Medulla oblongata (tissue), 1 donor: ENCODE results near the gene RBM6.

Experiments used
- DNase-seq: peaks from one replicate; pipeline ENCODE4 v3.0.0-alpha.2; 2015; ENCODE audit errors: extremely low spot score

The RBM6 gene

DNA sequence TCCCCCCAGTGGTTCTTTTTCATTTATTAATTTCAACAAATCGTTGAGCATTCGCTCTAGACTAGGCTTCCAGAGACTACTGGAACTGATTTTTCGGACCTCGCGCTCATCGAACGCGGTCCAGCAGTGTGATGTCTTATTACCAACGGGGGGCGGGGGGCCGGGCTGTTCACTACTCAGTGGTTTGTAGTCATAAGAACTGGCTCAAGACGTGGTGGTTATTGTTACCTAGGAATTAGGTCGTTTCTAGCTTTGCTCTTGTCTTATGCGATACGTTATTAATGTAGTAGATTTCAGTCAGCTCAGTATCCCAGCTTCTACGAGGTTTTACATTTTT lies 149.6 kb downstream of the RBM6 start:
- peak; percentile 16 for DNase-seq

DNA sequence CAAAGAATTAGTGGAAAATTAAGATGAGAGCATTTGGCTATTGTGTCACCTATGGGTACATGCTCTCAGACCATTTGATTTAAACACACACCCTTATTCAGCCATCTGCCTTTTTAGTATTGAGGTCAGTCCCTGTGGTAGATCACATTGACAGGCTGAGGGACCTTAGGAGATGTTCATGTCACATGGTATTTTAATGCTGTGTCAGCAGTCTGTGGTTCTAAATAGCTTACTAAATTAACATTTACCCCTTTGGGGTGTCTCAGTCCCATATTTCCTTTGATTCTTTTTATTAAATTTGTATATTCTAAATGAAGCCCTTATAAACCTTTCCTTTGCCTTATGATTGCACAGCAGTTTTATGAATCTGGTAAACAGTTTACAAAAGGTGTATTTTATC lies 151.0 kb downstream of the RBM6 start:
- no peak for DNase-seq

DNA sequence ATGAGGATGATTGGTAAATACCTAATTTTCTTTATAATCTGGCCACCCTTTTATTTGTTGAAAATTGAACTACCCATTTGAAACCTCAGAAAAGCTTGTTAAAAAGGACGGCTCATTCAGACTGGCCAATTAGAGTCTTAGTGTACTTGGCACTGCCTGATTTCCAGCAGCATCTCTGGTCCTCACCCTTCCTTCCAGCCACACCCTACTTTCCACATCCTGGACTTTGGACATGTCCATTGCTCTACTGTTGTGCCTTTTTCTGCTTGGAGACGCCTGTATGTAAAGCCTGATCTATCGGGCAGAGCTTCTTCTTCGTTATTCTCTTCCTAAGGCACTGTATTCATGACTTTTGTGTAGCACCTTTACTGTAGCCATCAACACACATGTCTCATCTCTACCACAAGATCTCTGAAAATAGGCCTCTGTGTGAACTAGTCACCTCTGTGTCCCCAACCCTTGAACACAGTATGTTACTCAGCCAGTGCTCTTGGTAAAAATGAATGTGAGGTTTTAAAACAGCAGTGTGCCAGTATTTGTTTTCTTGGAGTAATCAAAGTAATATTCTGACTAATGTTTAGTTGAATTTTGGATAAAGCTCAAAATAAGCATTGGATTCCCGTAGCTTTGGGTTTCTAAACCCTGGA lies 155.5 kb downstream of the RBM6 start:
- no peak for DNase-seq

DNA sequence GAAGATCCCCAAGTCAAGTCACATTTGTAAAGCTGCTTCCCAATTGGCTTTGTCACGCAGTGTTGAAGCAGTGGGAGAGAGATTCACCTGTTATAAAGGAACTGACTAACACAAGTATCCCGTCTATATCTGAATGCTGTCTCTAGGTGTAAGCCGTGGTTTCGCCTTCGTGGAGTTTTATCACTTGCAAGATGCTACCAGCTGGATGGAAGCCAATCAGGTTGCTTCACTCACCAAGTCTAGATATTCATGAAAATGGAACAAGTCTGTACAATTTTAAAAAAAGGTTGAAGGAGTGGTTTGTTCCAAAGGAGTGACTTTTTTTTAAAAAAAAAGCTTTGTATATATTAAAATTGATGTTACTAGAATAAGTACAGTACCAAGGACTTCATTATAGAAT lies 160.4 kb downstream of the RBM6 start:
- DNase-seq: no peak

DNA sequence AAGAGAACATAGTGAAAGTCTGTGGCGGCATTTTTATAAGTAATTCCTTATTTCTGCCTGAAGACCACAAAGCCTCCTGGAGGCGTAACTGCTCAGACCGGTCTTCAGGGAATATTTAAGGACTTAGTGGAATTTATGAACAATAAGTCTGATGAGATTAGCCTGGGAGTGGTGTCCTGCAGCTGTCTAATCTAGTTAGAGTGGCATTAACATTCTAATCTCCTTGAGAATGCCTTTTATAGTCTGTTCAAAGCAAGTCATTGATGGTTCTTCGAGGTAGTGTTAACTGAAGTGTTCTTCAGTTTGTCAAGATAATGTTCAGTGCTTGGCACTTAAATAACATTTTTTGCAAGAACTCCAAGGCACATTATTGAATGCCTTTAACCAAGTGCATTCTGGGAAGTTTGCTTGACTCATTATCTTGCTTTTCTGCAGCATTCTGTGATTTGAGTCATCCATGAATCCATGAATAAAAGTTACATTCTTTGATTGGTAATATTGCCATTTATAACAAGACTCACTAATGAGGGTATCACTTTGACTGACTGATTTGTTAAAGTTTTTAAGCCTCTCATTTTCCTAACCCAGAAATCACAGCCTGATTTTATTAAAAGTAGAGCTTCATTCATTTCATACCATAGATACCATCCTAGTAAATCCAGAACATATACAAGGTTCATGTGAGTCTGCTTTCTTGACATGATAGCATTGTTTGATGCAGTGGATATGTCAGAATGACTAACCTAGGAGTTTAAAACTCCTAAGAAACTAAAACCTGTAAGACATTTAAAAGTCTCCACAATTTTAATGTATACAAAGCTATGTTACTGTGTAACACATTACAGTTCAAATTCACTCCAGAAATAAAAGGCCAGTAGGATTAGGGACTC lies 161.3 kb downstream of the RBM6 start:
- no peak for DNase-seq

DNA sequence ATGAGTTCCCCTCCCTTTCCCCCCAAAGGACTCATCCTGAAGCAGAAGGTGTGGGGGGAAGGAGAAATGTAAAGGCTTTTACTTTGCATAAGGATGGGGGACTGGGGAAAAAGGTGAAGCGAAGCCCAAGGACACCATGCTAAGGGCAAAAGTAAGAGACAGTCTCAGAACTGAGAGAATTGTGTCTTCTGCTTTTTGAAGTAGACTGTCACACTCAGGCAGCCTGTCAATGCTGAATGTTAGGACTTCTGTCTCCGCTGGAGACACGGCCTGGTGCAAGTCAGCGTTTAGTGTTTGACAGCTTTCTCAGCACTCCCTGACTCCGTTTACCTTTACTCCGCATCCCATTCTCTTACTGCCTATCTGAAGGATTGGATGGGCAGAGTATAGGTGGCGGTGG lies 162.6 kb downstream of the RBM6 start:
- DNase-seq: no peak

DNA sequence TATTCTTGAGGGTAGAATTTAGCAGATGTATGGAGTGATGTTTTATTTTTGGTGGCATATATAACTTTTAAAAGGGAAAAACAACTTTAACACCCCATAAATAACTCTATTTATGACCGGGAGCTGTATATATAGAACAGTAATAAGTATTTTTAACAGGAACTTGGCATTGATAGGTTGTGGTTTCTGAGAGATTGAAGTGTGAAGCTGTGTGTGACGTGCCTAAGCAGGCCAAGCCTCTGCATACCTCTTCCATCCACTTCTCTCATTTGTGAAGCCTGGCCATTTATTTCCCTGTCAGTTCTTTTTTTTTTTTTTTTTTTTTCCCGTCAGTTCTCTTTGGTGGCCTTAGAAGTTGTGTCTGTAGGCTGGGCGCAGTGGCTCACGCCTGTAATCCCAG lies 171.8 kb downstream of the RBM6 start:
- DNase-seq: no peak

DNA sequence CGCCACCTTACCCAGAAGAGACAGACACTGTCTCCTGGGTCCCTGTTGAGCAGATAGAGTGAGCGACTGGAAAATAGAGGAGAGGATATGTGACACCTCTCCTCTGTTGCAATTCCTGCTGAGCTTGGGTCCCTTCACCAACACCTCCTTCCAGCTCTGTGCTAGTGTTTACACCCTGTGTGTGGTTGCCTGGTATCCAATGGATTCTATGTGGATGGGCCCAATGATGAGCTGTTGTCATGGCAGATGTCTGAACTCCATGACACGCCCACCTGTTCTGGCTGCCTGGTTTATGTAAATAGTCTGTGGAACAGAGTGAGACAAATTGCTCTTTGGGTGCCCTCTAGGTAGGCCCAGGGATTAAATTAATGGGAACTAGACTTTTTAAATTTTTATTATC lies 172.5 kb downstream of the RBM6 start:
- no peak for DNase-seq

DNA sequence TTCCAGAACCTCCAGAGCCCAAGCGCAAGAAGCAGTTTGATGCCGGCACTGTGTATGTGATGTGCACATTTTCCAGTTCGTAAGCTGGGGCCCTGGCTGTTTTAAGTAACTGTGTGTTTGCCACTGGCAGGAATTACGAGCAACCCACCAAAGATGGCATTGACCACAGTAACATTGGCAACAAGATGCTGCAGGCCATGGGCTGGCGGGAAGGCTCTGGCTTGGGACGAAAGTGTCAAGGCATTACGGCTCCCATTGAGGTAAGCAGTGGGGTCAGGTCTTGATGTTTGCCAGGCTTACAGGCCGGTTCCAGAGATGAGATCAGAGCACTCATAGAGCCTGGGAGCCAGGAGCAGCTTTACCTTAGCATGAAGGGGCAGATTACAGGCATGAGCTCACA lies 177.2 kb downstream of the RBM6 start:
- DNase-seq: no peak

DNA sequence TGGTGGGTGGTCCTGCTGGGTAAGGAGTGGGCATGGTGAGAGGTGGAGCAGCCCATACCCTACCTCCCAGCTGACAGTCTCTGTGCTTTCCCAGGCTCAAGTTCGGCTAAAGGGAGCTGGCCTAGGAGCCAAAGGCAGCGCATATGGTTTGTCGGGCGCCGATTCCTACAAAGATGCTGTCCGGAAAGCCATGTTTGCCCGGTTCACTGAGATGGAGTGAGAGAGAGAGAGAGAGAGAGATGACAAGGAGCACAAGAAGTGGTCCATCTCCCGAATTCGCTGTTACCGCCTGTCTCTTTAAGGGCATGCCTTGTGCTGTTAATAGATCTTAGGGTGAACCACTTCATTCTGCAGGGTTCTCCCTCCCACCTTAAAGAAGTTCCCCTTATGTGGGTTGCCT lies 178.3 kb downstream of the RBM6 start:
- DNase-seq: no peak

DNA sequence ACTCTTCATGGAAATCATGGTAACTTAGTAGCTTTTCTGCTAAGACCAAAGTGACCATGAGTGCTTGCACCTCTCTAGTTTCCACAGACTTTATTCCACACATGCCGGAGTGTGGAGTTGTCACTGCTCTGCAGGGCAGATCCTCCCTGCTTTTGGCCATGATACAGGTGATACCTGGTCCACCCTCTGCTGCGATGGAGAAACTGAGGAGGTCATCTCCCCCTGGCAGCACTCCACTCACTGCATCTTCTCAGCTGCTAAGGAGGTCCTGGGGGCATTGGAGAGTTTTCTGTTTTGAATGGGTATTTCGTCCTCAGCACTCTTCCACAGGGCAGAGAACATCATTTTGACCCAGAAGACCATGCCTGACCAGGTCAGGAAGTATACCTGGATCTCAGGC lies 179.8 kb downstream of the RBM6 start:
- DNase-seq: no peak

DNA sequence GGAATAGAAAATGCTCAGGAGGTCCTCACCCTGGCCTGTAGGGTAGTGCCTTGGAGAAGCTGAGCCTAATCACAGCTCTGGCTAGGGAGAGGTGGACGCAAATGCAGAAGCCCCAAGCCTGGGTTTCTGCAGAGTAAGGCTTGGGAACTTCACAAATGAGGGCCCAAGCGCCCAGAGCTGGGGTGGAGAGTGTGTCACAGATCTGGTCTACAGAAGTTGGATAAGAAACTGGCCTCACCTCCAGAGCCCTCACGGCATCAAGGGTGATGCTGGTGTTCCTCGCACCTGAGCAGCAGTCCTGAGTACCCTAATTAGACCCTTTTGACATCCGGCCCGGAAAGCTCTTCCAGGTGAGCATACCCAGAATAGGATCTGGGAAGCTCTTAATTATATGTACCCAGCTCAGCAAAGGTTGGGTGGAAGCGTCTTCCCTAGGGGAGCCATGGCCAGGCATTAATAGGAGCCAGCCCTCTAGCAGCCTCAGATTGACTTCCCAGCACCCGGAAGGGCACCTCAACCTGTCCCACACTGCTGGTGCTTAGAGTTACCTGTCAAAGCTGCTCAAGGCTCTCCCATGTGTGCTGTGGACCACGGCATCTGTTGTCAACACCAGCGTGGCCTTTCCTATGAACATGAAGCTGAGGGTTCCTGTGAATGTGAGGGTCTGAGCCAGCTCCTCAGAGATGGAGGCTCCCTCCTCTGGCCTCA lies 180.6 kb downstream of the RBM6 start:
- no peak for DNase-seq

DNA sequence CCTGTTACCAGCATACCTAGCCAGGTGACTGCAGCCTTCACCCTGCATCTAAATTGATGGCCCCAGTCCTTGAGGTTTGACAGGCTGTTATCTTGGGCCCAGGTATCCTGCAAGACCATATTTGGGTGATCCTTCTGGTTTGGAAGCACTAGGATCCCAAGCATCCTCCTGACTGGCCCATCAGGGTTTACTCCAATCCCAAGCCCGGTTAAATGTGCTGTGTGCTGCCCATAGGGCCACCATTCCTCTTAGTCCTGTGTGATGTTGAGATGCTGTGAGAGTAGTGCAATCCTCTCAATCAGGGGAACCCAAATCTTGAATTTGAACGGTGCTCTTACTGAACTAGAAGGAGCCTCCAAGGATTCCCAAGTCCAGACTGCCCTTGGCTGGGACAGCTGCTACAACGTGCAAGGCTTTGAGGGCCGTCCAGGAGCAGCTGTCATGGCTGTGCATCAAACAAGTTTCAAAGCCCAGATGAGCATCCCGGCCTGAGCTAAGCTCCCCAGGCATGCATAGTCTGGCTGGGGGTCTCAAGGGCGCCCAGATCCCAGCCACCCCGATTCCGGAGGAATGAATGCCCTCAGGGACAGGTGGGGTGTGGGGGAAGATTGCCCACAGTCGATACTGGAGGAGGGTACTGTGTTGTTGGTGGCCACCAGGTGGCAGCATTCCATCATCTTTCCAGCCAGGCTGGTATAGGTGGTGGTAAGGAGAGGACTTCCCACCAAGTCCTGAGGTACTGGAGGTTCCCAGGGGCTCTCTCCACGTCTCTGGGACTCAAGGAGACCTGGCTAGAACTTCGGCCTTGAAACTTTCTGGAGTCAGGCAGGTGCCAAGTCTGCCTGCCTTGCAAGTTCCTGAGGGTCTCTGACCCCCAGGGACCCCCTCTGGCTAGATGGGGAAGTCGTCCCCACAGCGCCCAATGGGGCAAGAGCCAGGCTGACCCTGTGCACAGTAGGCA lies 181.4 kb downstream of the RBM6 start:
- peak; percentile 66 for DNase-seq

DNA sequence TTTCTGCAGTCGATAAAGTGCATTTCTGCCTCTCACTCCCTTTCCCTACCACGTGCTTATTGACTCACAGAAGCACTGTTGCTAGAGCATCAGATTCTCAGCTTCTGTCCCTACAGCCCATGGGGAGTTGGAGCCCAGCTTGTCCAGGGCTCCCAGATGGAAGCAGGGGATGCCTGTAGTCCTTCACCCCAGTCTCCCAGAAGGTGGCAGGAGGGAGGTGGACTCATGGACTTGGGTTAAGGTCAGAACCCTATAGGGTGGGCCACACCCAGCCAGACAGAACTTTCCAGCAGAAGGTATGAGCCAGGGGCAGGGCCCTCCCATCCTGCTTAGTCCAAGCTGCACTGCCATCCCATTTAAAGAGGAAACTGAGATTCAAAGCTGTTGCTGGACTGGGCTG lies 182.1 kb downstream of the RBM6 start:
- DNase-seq: no peak

DNA sequence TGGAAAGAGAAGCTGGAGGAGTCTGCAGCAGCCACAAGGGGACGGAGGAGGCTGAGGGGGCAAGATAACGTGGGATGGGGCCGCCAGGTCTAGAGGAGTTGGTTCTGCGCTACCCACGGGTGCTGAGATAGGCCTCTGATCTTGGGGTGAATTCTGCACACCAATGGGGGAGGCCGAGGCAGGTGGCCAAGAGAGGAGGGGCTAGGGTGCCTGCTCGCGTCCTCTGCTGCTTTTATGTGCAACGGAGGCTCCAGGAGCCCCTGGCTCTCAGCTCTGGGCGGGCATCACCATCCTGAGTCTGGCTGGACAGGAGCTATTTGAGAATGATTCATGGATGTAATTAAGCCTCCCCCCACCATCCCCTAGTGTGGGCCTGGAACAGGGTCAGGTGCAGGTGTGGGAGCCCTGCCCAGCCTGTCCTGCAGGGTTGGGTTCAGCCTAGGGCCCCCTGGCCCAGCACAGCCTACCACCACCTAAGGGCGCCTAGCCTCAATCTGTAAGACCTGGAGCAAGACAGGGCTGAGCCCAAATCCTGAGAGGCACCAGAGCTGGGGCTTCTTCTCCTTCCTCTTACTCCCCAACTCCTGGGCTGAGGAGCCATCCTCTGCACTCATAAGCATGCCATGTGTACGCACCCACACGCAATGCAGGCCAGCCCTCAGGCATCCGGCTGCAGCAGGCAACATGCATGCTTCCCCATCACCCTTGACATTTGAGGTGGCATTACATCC lies 182.9 kb downstream of the RBM6 start:
- no peak for DNase-seq

DNA sequence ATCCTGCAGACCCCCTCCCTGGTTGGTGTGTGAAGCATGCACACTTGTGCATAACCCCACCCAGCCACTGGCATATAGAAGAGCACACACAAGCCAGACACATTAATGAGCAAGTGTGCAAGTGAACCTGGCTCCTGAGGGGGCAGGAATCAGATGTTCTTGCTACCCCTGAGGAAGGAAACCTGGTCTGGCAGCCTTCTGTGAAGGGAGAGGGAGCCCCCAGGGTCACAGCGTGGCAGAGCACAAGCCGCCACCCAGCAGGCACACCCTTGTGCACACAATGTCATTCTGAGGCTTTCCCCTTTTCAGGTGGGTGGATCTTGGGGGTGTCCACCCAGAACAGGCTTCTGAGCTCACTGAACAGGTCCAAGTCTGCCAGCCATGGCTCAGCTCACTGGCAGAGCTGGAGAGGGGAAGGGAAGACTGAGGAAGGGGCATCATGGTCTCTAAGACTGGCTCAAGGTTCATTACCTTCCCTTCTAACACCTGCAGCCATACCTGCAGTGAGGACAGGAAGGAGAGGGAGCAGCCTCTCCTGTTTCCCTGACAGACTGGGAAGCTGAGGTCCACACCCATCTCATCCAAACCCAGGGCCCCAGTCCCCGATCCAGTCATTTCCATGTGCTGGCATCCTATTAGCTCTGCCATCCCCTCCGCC lies 183.6 kb downstream of the RBM6 start:
- DNase-seq: no peak

DNA sequence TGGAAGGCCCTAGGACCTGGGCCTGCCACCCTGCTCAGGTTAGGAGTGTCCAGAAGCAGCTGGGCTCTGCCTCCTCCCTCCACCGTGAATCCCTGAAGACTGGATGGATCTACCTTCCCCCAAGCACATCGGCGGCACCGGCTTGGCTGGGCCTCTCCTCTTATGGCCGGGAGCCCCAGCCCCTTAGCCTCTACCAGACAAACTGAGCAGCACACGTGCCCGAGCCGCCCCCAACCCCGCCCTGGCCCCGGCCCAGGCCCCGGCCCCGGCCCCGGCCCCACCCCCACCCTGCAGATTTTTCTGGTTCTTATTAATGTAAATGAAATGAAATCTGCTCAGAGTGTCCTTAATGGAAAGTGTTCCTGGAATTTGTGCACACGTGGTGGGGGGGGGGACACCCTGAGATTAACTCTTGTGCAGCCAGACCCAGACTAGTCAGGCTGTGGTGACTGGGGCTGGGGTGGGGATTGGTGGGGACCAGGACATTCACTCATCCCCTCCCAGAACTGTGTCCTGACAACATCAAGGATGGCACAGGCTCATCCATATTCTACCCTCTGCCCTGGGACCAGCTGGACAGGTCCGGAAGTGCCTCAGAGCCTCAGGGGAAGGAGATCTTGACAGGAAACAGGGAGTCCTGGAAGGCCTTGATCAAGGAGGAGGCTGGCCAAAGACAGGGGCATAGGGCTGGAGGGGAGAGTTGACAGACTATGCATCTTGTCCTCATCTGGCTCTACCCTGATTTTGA lies 184.3 kb downstream of the RBM6 start:
- DNase-seq: no peak

DNA sequence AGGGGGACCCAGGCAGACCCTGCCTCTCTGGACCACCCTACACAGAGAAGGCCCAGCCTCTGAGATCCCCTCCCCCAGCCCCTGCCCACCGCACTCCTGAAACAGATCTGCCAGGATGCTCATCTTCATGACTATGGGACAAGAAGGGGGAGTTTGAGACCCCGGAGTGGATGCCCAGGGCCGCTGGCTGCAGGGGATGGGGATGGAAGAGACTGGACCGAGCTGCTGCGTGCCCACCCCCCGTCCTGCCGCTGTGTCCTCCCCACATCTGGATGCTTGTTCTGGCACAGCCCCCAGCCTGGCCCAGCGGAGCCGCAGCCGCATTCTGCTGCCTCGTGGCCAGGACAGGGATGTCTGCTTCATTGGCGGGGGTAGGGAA lies 184.8 kb downstream of the RBM6 start:
- no peak for DNase-seq

DNA sequence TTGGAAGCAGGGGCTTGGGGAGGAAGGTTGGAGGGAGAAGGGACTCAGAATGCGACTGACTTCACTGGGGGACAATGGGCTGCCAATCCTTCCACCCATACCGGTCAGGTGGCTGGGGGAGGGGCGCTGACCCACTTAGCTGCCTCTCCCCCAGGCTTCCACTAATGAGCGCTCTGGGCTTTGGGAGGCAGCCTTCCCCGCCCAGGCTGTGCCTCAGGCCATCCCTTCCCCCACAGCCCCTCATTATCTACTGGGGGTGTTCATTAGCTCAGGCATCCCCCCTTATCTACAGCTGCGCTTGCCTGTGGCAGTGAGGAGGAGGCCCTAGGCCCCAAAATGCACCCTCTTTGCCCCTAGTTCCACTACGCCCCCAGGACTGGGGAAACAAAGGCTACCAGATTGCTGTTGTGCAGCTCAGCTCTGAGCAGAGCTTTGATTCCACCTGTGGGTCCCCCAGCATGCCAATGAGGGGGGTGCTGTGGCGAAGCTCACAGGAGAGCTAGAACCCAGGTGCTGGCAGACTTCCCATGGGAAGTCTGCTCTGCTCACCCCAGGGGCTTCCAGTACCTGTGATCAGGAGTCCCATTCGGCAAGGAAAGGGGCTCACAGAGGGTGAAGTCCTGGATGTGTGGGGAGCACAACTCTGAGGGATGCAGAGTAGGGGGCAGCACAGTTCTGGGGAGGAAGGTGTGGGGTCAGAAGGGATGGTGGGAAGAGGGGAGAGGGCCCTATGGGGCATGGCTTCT lies 185.8 kb downstream of the RBM6 start:
- no peak for DNase-seq
